ENCODE data around the gene VTN. TPM values are rescaled to one million over a fixed set of nuclear protein-coding genes. Genes with fewer than 3 reads are reported as not detected.

The VTN gene
- total RNA-seq, 4 donors from 2014 or later = 0.10 TPM; not detected in 3

DNA sequence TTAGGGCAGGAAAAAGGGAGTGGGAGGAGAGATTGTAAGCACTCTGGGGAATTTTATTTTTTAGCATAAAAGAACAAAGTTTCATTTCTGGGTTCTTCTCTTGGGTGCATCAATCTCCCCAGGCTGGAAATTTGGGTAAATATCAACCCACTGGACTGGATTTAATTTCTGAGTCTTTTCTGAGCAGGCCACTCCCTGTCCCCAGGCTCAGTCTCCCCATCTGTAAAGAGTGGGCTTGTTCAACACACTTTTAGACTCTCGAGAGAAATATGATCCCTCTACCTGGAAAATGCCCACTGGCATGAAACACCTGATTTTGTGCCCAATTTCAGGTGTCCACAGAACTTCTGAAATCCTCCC is 617 bp upstream of the VTN start:
- intact Hi-C loops (cut with DNase I; ENCODE audit: low total_unique reads) = no loop called here
- WGBS, 2 donors = 38 to 43% methylated on average over 1 of the region's 1 CpG
- no peak overlapping the region for H3K4me3 ChIP-seq (ENCODE audit: low read depth, poor library complexity, severe bottlenecking)

DNA sequence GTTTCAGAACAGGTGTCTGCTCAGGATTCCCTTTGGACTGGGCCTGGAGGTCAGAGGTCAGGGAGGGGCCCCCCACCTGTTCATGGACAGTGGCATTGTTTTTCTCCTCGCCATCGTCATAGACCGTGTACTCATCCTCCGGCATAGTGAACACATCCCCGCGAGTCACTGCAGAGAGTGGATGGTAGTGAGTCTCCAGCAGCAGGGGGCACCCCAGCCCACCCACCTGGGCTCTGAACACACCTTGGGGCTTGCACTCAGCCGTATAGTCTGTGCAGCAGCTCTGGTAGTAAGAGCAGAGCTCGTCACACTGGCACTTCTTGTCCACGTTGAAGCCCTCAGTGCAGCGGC is 448 bp downstream of the VTN start:
- no peak overlapping the region for H3K4me3 ChIP-seq (ENCODE audit: low read depth, poor library complexity, severe bottlenecking)
- 80 to 85% methylated on average over 7 to 9 of the region's 10 CpGs for WGBS, 2 donors
- DNase-seq (ENCODE audit: low spot score in 2 of 2) = no peak
- TF ChIP-seq POLR2A (IDR thresholded peaks at IDR 0.05) = no peak
- TF ChIP-seq, protein P1, sequence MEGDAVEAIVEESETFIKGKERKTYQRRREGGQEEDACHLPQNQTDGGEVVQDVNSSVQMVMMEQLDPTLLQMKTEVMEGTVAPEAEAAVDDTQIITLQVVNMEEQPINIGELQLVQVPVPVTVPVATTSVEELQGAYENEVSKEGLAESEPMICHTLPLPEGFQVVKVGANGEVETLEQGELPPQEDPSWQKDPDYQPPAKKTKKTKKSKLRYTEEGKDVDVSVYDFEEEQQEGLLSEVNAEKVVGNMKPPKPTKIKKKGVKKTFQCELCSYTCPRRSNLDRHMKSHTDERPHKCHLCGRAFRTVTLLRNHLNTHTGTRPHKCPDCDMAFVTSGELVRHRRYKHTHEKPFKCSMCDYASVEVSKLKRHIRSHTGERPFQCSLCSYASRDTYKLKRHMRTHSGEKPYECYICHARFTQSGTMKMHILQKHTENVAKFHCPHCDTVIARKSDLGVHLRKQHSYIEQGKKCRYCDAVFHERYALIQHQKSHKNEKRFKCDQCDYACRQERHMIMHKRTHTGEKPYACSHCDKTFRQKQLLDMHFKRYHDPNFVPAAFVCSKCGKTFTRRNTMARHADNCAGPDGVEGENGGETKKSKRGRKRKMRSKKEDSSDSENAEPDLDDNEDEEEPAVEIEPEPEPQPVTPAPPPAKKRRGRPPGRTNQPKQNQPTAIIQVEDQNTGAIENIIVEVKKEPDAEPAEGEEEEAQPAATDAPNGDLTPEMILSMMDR (IDR thresholded peaks at IDR 0.05) = no peak
- intact Hi-C loops (cut with DNase I; ENCODE audit: low total_unique reads) = no loop called here

More for the DNA sequence above, 617 bp upstream of the VTN start:
- no peak for DNase-seq (ENCODE audit: low spot score in 2 of 2)
- TF ChIP-seq, protein P1 (IDR thresholded peaks at IDR 0.05) = no peak
- no peak for TF ChIP-seq POLR2A (IDR thresholded peaks at IDR 0.05)

DNA sequence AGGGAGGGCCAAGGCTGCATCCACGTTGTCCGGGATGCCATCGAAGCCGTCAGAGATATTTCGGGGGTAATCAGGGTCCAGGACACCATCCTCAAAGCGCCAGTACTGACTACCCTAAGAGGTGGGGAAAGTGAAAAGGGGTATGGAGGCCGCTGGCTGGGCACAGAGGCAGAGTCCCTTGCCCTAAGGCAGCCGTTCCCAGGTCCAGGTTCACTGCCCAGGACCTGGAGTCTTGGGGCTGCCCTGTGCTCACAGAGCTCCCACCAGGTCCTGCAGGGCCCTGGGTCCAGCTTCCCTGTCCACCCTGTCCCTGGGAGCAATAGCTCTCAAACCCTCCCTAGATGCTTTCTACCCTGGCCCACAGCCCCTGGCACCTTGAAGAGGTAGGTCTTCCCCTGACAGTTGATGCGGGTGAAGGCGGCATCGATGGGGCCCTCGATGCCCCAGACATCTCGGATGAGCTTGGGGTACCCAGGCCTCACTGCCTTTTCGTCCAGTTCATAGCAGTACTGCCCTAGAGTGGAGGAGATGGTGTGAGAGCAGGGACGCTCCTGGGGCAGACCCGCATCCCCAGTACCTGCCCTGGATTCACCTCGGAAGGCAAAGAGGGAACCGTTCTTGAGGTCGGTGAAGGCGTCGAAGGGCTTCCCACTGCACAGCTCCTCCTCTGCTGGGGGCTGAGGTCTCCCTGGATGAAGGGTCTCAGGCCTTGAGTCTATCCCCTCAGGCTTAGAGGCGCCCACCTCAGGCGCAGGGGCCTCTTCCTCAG is 1.0 kb downstream of the VTN start:
- intact Hi-C loops (cut with DNase I; ENCODE audit: low total_unique reads) = no loop called here
- no peak for TF ChIP-seq POLR2A (IDR thresholded peaks at IDR 0.05)
- TF ChIP-seq, protein P1 (IDR thresholded peaks at IDR 0.05) = no peak
- DNase-seq (ENCODE audit: low spot score in 2 of 2) = no peak
- H3K4me3 ChIP-seq (ENCODE audit: low read depth, poor library complexity, severe bottlenecking) = no peak overlapping the region
- WGBS, 2 donors = 93% methylated on average over 22 to 23 of the region's 23 CpGs

DNA sequence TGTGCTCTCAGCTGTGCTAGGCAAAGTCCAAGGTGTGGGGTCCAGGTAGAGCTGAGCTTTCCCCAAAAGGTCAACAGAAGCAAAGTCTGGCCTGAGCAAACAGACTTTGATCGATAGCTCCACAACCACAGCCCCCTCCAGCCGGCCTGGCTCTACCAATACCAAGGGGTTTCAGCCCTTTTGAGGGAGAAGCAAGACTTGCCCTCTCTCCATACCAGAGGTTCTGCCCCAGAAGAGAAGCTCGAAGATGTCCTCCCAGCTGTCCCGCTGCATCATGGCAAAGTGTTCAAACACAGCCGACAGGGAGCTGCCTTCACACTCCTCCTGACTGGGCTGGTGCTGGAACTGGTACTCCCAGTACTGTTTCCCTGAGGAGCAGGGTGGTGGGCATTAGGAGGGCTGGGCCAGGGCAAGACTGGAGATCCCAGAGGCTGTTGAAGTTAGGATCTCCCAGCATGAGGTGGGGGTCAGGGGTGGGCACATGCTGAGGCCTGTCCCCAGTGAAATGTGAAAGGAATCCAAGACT is 1.7 kb downstream of the VTN start:
- intact Hi-C loops (cut with DNase I; ENCODE audit: low total_unique reads) = no loop called here
- WGBS, 2 donors = 90 to 94% methylated on average over 5 of the region's 5 CpGs
- no peak for DNase-seq (ENCODE audit: low spot score in 2 of 2)
- TF ChIP-seq, protein P1 (IDR thresholded peaks at IDR 0.05) = peak in 1 of 3 donors; percentile 12
- TF ChIP-seq POLR2A (IDR thresholded peaks at IDR 0.05) = no peak
- H3K4me3 ChIP-seq (ENCODE audit: low read depth, poor library complexity, severe bottlenecking) = no peak overlapping the region

DNA sequence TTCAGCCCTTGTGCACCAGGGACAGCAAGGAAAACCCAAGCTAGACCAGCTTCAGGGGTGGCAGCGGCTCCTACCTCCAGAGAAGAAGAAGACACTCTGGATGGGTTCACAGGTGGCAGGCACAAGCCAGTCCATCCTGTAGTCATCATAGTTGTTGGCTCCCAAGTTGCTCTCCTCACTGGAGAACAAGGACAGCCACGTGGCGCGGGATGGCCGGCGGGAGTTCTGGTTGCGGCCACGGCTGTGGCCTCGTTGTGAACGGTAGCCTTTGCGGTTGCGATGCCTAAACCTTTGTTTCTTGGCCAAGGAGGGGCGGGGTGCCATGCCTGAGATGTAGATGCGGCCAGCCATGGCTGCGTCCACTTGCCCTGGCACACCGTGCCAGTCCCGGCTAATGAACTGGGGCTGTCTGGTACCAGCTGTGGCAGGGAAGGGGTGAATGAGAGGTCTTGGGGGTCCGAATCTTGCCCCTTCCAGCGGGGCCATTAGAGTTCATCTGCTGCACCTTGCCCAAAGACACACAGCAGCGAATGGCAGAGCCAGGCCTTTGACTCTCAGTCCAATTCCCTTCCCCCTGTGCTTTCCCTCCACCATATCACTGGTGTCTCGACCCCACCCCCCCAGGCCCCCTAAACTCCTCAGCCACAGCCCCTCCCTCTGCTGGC is 2.3 kb downstream of the VTN start:
- WGBS, 2 donors = 88 to 92% methylated on average over 20 to 21 of the region's 21 CpGs
- DNase-seq (ENCODE audit: low spot score in 2 of 2) = no peak
- TF ChIP-seq, protein P1 (IDR thresholded peaks at IDR 0.05) = no peak
- no peak for TF ChIP-seq POLR2A (IDR thresholded peaks at IDR 0.05)
- no peak overlapping the region for H3K4me3 ChIP-seq (ENCODE audit: low read depth, poor library complexity, severe bottlenecking)
- intact Hi-C loops (cut with DNase I; ENCODE audit: low total_unique reads) = no loop called here

All from lower leg skin (tissue), 4 donors.